HG03521 (cell line): ENCODE data around the gene PRR9.
"Not testable (repeated sequence)": the region's sequence is repeated elsewhere in the genome, so short reads cannot be mapped to it uniquely, and the experiment has no call there.

Experiments used
- ATAC-seq: cut with Tn5 transposase; IDR thresholded peaks from one replicate; pipeline ENCODE4 v1.9.1; 2021; ENCODE audit warnings: mild to moderate bottlenecking, moderate library complexity; ENCODE audit not compliant: unreplicated experiment

The PRR9 gene, protein sequence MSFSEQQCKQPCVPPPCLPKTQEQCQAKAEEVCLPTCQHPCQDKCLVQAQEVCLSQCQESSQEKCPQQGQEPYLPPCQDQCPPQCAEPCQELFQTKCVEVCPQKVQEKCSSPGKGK

DNA sequence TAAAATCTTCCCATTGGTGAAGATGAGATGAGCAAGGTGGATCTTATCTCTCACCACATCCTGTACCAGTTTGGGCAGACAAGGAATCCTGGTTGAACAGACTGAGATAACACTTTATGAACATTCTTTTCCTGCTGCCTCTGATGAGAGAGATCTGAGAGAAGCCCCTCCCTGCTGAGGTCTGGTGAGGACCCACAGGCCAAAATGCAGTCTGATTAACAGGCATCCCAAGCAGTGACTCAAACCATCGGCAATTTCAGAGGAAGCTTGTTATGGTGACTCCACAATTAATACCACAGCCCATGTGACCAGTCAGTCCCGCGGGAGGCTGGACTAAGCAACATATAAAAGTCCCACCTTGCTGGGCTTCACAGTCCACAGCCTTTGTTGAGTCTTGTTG is at the start of gene PRR9:
PRR9 (plus strand) TSS at position 373 of the 400 bp plus-strand sequence. CDS start 561 bp downstream, outside the sequence.
- ATAC-seq: no peak

- ATAC-seq: no peak
Observed at GRCh38 chr1:153168686-153169085, 48.7 kb upstream of the PRR9 start.

- ATAC-seq: no peak
Observed at GRCh38 chr1:153174624-153175023, 42.8 kb upstream of the PRR9 start.

- ATAC-seq: no peak
Observed at GRCh38 chr1:153178922-153179321, 38.5 kb upstream of the PRR9 start.

DNA sequence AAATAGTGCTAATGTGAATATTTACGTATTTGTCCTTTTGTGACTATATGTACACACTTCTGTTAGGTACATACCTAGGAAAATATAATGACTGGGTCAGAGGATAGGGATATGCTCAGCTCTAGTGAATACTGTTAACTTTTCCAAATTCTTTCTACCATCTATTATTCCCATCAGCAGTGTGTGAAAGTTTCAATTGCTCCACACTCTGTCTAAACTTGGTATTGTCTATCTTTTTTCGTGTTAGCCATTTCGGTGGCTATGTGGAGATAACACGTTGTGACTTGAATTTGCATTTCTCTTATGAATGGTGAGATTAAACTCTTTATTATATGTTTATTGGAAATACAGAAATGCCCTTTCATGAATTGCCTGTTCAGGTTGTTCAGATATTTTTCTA is 36.8 kb upstream of the PRR9 start:
- no peak for ATAC-seq

DNA sequence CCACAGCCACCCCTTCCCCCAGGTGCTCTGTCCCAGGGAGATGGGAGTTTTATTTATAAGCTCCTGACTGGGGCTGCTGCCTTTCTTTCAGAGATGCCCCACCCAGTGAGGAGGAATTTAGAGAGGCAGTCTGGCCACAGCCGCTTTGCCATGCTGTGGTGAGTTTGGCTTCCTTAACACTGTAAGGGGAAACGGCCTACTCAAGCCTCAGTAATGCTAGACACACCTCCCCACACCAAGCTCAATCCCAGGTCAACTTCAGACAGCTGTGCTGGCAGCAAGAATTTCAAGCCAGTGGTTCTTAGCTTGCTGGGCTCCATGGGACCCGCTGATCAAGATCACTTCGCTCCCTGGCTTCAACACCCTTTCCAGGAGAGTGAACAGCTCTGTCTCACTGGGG is 29.1 kb upstream of the PRR9 start:
- not testable (repeated sequence) for ATAC-seq

GRCh38 chr1:153190373-153190772 is 27.0 kb upstream of the PRR9 start:
- ATAC-seq: no peak

GRCh38 chr1:153192697-153193096 is 24.7 kb upstream of the PRR9 start:
- no peak for ATAC-seq

DNA sequence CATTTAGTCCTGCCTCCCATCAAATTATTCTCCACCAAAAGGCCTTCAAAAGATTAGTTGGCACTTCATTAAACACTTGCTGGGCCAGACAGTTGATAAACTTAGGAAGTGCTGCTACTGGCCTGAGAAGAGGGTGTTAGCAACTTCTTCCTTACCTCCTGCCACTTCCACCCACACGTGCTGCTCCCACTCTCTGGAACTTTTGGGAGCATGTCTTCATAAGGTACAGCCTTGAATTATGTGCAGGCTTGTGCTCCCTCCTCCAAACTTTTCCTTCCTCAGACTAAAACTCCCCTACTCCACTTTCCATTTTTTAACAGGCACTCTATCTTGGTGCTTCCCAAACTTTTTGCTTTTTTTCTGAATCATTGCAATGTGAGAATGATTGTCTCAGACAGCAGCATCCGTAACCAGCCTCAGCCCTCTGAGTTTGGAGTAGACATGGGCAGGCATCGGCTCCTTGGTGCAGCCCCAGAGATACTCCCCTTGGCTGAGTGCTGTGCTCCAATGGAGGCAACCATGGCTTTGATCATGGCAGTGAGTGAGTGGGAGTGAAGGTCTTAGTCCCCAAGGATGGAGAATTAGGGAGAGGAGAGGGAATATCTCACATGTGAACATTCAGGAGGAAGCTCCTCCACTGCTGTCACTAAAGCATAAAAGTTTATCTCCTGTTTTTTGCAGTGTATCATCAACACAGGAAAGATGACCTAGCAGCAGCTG is 22.9 kb upstream of the PRR9 start:
- ATAC-seq: no peak

DNA sequence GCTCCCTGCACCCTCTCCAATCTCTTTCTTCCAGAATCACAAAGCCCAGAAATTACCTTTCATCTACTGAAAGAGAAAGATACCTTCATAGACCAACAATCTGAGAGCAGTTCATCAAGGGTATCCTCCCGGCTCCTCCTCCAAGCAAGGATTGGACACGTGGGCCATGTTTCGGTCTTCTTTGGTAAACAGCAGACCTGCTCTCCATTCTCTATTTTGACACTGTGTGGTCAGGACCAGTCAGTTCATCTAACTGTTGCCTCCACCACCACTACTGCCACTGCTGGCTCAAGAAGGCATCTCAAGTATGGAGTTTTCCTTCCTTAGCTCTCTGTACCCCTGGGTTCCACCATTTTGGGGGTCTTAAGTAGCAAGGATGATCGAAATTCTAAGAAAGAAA is 22.2 kb upstream of the PRR9 start:
- no peak for ATAC-seq

DNA sequence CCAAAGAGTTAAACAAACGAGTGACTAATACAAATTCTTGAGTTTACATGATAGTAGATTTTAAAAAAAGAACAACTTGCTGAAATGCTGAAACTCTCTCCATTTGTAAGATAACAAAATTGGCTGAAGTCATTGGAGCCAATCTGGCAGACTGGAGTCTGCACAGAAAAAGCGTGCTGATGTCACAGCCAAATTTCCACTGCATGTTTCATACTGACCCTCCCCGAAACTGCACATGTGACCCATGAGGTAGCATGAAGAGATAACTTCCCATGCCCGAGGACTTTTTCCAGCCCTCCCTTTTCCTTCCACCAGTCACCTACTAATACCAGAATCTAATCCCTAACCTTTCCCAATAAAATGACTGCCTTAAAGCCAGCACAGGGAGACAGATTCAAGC is 15.4 kb upstream of the PRR9 start:
- no peak for ATAC-seq

DNA sequence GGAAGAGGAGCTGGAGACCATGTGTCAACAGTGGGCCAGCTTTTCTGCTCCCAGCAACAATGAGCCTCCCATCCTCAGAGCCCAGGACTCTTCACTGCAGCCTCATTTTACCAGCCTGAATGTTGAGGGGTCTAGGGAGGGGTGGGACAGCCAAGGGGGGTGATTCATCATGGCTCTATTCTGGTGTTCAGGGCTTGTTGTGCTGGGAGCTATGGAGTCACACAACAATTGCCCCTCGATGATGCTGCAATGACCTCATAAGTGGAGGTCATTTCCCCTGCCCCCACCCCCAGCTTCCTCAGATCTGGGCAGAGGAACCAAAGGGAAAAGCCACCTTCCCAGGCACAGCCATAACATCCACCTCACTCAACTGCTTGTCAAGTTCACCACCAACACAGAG is 14.3 kb upstream of the PRR9 start, which contains the start of gene LELP1:
LELP1 (plus strand) TSS at position 301 of the 400 bp plus-strand sequence. CDS start 1,278 bp downstream, outside the sequence.
- ATAC-seq: no peak

DNA sequence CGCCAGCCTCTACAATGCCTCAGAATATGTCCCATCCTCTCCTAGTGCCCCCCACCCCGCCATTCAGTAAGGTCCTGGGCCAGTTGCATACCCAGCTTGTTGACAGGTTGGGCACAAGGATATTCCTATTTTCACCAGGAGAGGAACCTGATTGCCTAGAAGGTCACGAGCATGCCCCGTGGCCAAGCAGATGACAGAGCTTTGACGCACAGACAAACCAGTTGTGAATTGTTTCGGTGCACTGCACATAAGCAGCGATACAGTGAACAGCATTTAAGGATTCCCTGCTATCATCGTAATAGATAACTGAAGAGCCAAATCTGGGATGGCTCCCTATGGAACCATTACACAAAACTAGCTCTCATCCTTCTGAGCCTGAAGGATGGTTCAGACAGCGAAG is 10.8 kb upstream of the PRR9 start:
- no peak for ATAC-seq

DNA sequence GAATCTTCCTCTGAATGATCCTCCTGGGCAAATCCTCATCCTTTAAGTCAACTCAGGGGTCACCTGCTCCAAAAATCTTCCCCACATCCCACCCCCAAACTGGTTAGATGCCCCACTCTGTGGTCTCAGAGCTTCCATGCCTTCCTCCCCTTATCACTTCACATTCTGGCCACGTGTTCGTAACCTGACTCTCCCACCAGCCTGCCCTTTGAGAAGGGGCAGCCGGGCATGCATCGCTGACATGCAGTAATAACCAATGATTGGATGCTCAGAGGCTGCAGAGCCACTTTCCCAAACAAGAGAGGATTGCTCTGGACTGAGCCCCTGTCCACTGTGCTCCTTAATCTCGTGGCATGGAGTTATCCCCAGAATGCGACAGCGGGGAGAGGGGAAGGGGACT is 7.2 kb upstream of the PRR9 start:
- ATAC-seq: no peak

DNA sequence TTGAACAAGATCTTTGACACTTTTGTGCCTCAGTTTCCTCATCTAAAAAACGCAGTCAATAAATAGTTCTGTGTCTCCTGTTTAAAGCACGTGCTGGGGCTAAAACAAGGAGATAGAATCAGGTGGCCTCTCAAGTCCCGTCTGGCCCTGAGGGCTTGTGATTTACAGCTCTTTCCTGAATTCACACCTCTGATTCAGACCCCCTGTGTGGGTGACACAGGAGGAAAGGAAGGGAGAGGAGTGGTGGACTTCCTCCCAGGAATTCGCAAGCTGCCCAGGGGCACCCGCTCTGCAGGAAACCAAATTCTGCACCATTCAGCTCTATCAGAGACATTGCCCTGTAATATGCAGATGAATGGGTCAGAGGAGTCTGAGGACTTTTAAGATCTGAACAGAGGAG is 5.2 kb upstream of the PRR9 start:
- no peak for ATAC-seq

DNA sequence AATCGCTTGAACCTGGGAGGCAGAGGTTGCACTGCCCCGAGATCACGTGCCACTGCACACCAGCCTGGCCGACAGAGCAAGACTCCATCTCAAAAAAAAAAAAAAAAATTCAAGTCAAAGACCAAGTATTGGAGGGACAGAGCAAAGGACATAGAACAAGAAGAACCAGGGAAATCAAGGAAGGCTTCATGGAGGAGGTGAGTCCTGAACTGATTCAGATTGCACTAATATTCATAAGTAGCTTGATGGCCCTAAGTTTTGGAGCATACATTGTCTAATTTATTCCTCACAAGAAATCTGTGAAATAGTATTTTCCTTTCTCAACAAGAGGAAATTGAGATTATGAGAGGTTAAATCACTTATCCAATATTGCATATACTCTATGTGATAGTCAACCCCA is 3.9 kb upstream of the PRR9 start:
- ATAC-seq: no peak

- ATAC-seq: no peak
Observed at GRCh38 chr1:153217744-153218416, 496 bp downstream of the PRR9 start.

DNA sequence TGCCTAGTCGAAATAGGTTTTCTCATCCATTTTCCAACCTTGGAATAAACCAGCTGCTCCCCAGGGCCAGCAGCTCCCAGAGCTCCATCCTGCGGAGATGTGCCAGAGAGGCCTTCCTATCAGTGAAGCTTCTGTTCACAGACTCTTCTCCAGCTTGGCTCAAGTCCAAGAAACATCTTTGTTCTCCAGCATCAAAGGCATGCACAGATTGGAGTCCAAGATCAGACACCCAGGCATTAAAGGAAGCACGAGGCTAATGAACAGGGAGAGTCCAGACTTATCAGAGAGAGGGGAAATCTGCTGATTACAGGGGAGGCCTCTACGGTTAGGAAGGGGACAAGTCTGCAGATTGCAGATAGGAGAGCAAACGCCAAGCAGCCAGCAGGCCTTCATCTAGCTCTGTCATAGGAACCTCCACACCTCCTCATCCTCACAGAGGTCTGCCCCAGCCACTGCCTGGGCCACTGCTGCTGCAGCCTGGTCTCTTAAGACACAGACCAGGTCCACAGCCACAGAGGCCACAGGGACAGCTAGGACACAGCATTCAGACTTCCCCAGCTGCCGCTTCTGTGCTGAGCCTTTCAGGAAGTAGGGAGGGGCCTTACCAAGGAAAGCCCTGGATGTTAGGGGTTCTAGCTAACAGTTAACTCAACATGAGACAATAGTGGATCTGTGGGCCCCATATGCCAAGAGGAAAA is 3.4 kb downstream of the PRR9 start:
- ATAC-seq: no peak

- not testable (repeated sequence) for ATAC-seq
Observed at GRCh38 chr1:153223040-153223891, 5.9 kb downstream of the PRR9 start.

DNA sequence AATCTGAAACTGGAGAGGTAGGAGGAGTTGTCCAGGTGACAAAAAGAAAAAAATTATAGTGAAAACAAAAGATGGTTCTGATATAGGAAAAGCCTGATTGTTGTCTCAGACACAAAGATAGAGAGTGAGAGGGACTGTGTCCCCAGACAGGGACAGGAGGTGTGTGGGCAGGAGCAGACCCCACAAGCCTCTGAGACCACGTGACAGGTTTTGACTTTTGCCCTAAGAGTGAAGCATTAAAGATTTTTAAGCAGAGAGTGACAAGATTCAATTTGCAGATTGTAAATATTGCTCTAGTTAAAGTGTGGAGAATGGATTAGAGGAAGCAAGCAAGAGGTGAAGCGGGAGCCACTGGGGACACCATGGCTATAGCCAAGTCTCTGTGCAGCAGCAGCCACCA is 10.4 kb downstream of the PRR9 start:
- no peak for ATAC-seq

GRCh38 chr1:153228491-153228890 is 11.1 kb downstream of the PRR9 start:
- ATAC-seq: no peak
